Ishikawa (cell line): ENCODE results near the gene CYP2J2.

Experiments
- CEBPB ChIP-seq: IDR thresholded peaks from 2 replicates; pipeline ENCODE4 v1.6.1; 2012
- CREB1 ChIP-seq: IDR thresholded peaks from 2 replicates; pipeline ENCODE4 v1.6.1; 2012; ENCODE audit warnings: low read depth
- EGR1 ChIP-seq: IDR thresholded peaks from 2 replicates; pipeline ENCODE4 v1.6.1; 2012
- EP300 ChIP-seq: IDR thresholded peaks from 2 replicates; pipeline ENCODE4 v1.6.1; 2012; ENCODE audit warnings: borderline replicate concordance
- FOXM1 ChIP-seq: IDR thresholded peaks from 2 replicates; pipeline ENCODE4 v1.6.1; 2012; ENCODE audit warnings: low read depth, borderline replicate concordance
- MAX ChIP-seq: IDR thresholded peaks from 2 replicates; pipeline ENCODE4 v1.6.1; 2012
- NFIC ChIP-seq: IDR thresholded peaks from 2 replicates; pipeline ENCODE4 v1.6.1; 2012
- RAD21 ChIP-seq: IDR thresholded peaks from 2 replicates; pipeline ENCODE4 v1.6.1; 2012; ENCODE audit warnings: low read depth
- REST ChIP-seq: IDR thresholded peaks from 2 replicates; pipeline ENCODE4 v1.6.1; 2012; ENCODE audit warnings: low read depth, mild to moderate bottlenecking
- TAF1 ChIP-seq: IDR thresholded peaks from 2 replicates; pipeline ENCODE4 v1.6.1; 2012; ENCODE audit warnings: low read depth, mild to moderate bottlenecking
- TCF12 ChIP-seq: IDR thresholded peaks from 2 replicates; pipeline ENCODE4 v1.6.1; 2012; ENCODE audit warnings: low read depth
- TEAD4 ChIP-seq: IDR thresholded peaks from 2 replicates; pipeline ENCODE4 v1.6.1; 2012
- USF1 ChIP-seq: IDR thresholded peaks from 2 replicates; pipeline ENCODE4 v1.6.1; 2012
- YY1 ChIP-seq: IDR thresholded peaks from 2 replicates; pipeline ENCODE4 v1.6.1; 2012; ENCODE audit warnings: low read depth
- ZBTB7A ChIP-seq: IDR thresholded peaks from 2 replicates; pipeline ENCODE4 v1.6.1; 2012; ENCODE audit warnings: low read depth

The CYP2J2 gene

GRCh38 chr1:59937636-59938210 is 11.2 kb upstream of the CYP2J2 start:
- TF ChIP-seq MAX, result no peak
- TF ChIP-seq TEAD4, result no peak
- TF ChIP-seq CREB1, result no peak
- TF ChIP-seq USF1, result no peak
- no peak for TF ChIP-seq FOXM1
- TF ChIP-seq CEBPB, result no peak
- no peak for TF ChIP-seq ZBTB7A
- no peak for TF ChIP-seq RAD21
- no peak for TF ChIP-seq EGR1
- TF ChIP-seq REST, result no peak
- TF ChIP-seq TCF12, result no peak
- TF ChIP-seq EP300, result no peak
- no peak for TF ChIP-seq TAF1
- no peak for TF ChIP-seq YY1
- TF ChIP-seq NFIC, result no peak

- TF ChIP-seq NFIC (no peak), USF1 (no peak), CEBPB (no peak), FOXM1 (no peak), MAX (no peak), RAD21 (no peak), TEAD4 (no peak), TAF1 (no peak), CREB1 (no peak), YY1 (no peak), EP300 (no peak), REST (no peak), EGR1 (no peak), ZBTB7A (no peak), TCF12 (no peak)
These were observed 9.8 kb upstream of the CYP2J2 start for GRCh38 chr1:59936358-59936821.

- TF ChIP-seq YY1 (no peak), EP300 (no peak), FOXM1 (no peak), CREB1 (no peak), USF1 (no peak), TAF1 (no peak), TEAD4 (no peak), EGR1 (no peak), MAX (no peak), NFIC (no peak), TCF12 (no peak), CEBPB (no peak)
These were observed 2.4 kb upstream of the CYP2J2 start for GRCh38 chr1:59928996-59929395.

- TF ChIP-seq TAF1 (no peak), EGR1 (no peak), NFIC (no peak), RAD21 (no peak), MAX (no peak), YY1 (no peak), TEAD4 (no peak), CREB1 (no peak), USF1 (no peak)
These were observed 640 bp upstream of the CYP2J2 start for GRCh38 chr1:59927213-59927612.
